ENCODE results near the gene LMBR1.

- no peak for TF ChIP-seq CTCF (IDR thresholded peaks at IDR 0.05; ENCODE audit: low read depth, low read length, poor library complexity, severe bottlenecking)
- no peak for TF ChIP-seq EZH2phosphoT487 (IDR thresholded peaks at IDR 0.05; ENCODE audit: borderline replicate concordance, low read length)
Observed at GRCh38 chr7:156793334-156793733, 99.6 kb downstream of the LMBR1 start.

All from DOHH2 (cell line).